Fibroblast of mammary gland (primary cell): ENCODE data around the gene NEK10.

Source experiments
- DNase-seq: peaks from one replicate; pipeline ENCODE4 v3.0.0-alpha.2; 2010; ENCODE audit warnings: low read depth
- H3K4me3 ChIP-seq: 2 replicates; pipeline ENCODE4 v1.5.1; 2011; ENCODE audit warnings: low read depth, mild to moderate bottlenecking, low read length, moderate library complexity; ENCODE audit not compliant: control insufficient read depth
- CTCF ChIP-seq: conservative IDR thresholded peaks from 2 replicates; pipeline ENCODE4 v1.5.1; 2011; ENCODE audit warnings: low read depth, low read length, inconsistent platforms; ENCODE audit not compliant: control insufficient read depth, insufficient read depth

Gene NEK10

GRCh38 chr3:27360113-27361078 is 8.8 kb downstream of the NEK10 start:
- no peak for TF ChIP-seq CTCF
- peak; percentile 57 for DNase-seq
- H3K4me3 ChIP-seq = no peak overlapping the region

- H3K4me3 ChIP-seq = no peak overlapping the region
- DNase-seq = no peak
- no peak for TF ChIP-seq CTCF
Observed at GRCh38 chr3:27358372-27358771, 10.8 kb downstream of the NEK10 start.

- DNase-seq = peak; percentile 66
- no peak overlapping the region for H3K4me3 ChIP-seq
- peak; percentile 88 for TF ChIP-seq CTCF
Observed at GRCh38 chr3:27357665-27358258, 11.4 kb downstream of the NEK10 start.

- TF ChIP-seq CTCF = no peak
- no peak overlapping the region for H3K4me3 ChIP-seq
- DNase-seq = peak; percentile 16
Observed at GRCh38 chr3:27356976-27357375, 12.2 kb downstream of the NEK10 start.

GRCh38 chr3:27354588-27355203 is 14.5 kb downstream of the NEK10 start:
- no peak overlapping the region for H3K4me3 ChIP-seq
- no peak for TF ChIP-seq CTCF
- peak; percentile 11 for DNase-seq

GRCh38 chr3:27354161-27354560 is 15.0 kb downstream of the NEK10 start:
- no peak for TF ChIP-seq CTCF
- no peak for DNase-seq
- H3K4me3 ChIP-seq = no peak overlapping the region
